MM.1S (cell line): ENCODE results near the gene NEDD4L.

Experiments
- CTCF ChIP-seq: fragments of 300-600 bp; sonication (generic); IDR thresholded peaks from 2 replicates; pipeline ENCODE4 v1.5.1; 2016; ENCODE audit warnings: antibody characterized with exemption, low read length, mixed read lengths
- EZH2 ChIP-seq: fragments of 300-600 bp; sonication (generic); optimal IDR thresholded peaks from 2 replicates; pipeline ENCODE3; 2017; ENCODE audit warnings: low read depth, mild to moderate bottlenecking, antibody characterized with exemption, low read length, mixed read lengths

GRCh38 chr18:58162127-58162526 is 118.1 kb downstream of the NEDD4L start:
- TF ChIP-seq CTCF (no peak), EZH2 (no peak)
